ENCODE results near the gene CLCN2.

The CLCN2 gene

DNA sequence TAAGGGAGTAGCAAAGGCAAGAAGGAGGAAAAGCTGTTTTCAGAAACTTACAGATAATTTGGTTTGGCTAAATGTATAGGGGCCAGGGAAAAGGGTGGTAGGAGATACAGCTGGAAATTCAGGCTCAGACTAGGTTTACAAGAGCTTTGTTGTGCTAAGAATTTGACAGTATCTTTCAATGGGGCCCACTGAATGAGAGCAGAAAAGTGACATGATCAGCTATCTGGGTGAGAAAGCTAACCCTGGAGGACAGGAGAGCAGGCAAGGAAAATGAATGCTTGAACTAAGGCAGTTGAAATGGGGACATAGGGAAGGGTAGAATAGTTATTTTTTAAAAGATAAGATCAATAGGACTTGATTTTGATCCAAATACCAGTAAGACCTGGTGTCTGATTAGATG lies 49.8 kb downstream of the CLCN2 start:
- TF ChIP-seq, protein P1, sequence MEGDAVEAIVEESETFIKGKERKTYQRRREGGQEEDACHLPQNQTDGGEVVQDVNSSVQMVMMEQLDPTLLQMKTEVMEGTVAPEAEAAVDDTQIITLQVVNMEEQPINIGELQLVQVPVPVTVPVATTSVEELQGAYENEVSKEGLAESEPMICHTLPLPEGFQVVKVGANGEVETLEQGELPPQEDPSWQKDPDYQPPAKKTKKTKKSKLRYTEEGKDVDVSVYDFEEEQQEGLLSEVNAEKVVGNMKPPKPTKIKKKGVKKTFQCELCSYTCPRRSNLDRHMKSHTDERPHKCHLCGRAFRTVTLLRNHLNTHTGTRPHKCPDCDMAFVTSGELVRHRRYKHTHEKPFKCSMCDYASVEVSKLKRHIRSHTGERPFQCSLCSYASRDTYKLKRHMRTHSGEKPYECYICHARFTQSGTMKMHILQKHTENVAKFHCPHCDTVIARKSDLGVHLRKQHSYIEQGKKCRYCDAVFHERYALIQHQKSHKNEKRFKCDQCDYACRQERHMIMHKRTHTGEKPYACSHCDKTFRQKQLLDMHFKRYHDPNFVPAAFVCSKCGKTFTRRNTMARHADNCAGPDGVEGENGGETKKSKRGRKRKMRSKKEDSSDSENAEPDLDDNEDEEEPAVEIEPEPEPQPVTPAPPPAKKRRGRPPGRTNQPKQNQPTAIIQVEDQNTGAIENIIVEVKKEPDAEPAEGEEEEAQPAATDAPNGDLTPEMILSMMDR (IDR thresholded peaks at IDR 0.05; ENCODE audit: borderline replicate concordance, control extremely low read depth, extremely low read depth, insufficient read depth, missing control alignments) = no peak
- in situ Hi-C loops (cut with MboI; ENCODE audit: low sequenced_read_pairs, unreplicated experiment) = no loop called here
- DNase-seq (ENCODE audit: low spot score) = no peak

DNA sequence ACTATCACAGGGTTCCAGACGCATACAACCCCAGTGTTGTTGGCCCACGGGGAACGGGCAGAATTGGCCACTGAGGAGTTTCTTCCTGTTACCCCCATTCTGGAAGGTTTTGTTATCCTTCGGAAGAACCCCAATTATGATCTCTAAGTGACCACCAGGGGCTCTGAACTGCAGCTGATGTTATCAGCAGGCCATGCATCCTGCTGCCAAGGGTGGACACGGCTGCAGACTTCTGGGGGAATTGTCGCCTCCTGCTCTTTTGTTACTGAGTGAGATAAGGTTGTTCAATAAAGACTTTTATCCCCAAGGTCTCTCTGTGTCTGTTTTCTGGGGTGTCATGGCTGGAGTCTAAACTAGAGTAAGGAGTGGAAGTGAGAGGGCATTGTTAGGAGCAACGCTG lies 52.7 kb downstream of the CLCN2 start:
- in situ Hi-C loops (cut with MboI; ENCODE audit: low sequenced_read_pairs, unreplicated experiment) = no loop called here
- no peak for DNase-seq (ENCODE audit: low spot score)

DNA sequence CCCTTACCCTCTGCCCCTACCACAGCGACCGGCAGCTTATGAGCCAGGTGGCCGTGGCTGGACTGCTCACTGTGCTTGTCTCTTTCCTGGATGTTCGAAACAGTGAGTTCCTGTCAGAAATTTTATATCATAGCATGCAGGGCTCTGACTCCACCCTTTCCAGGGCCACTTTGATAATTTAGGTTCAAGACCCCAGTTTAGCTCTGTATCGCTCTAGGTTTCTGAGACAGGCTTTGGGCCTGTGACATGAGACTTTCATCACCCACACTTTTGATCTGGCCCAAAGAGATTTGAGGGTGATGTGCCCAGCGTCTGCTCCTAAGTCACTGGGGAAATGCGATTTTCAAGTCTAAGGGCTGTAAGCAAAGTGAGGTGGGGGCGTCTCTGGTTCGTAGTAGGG lies 53.5 kb downstream of the CLCN2 start:
- TF ChIP-seq, protein P1 (IDR thresholded peaks at IDR 0.05; ENCODE audit: borderline replicate concordance, control extremely low read depth, extremely low read depth, insufficient read depth, missing control alignments) = no peak
- in situ Hi-C loops (cut with MboI; ENCODE audit: low sequenced_read_pairs, unreplicated experiment) = no loop called here
- no peak for DNase-seq (ENCODE audit: low spot score)

More for the DNA sequence above, 52.7 kb downstream of the CLCN2 start:
- TF ChIP-seq, protein P1 (IDR thresholded peaks at IDR 0.05; ENCODE audit: borderline replicate concordance, control extremely low read depth, extremely low read depth, insufficient read depth, missing control alignments) = no peak

DNA sequence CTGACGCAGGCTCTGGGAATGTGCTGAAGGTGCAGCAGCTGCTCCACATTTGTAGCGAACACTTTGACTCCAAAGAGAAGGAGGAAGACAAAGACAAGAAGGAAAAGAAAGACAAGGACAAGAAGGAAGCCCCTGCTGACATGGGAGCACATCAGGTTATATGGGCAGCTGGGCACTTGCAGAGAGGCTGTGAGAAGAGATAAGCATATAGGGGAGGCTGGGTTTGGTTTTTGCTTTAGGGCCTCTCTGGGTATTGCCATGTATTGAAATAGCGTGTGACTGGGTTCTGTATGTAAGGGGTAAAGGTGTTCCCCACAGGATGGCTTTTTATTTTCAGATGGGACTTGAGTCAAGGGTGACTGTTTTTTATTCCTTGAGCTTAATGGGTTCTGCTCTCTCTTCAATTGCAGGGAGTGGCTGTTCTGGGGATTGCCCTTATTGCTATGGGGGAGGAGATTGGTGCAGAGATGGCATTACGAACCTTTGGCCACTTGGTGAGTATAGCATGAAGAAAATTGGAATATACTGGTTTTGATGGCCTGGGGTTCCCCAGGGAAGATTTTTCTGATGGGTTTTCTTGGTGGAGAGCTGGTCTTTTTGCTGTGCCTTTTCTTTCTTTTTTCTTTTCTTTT lies 54.9 kb downstream of the CLCN2 start:
- TF ChIP-seq, protein P1 (IDR thresholded peaks at IDR 0.05; ENCODE audit: borderline replicate concordance, control extremely low read depth, extremely low read depth, insufficient read depth, missing control alignments) = no peak
- in situ Hi-C loops (cut with MboI; ENCODE audit: low sequenced_read_pairs, unreplicated experiment) = no loop called here

DNA sequence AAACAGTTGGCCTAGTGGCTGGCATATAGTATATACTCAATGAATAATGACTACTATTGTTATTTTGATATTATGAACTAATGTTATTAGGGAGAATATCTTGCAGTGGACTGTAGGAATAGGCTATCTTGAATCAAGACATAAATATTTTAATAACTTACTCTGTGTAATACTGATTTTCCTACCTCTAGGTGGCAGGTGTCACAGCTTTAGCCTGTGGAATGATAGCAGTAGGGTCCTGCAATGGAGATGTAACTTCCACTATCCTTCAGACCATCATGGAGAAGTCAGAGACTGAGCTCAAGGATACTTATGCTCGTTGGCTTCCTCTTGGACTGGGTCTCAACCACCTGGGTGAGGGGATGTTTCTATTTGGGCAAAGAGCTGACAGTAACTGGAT lies 55.8 kb downstream of the CLCN2 start:
- no peak for DNase-seq (ENCODE audit: low spot score)
- TF ChIP-seq, protein P1 (IDR thresholded peaks at IDR 0.05; ENCODE audit: borderline replicate concordance, control extremely low read depth, extremely low read depth, insufficient read depth, missing control alignments) = no peak
- in situ Hi-C loops (cut with MboI; ENCODE audit: low sequenced_read_pairs, unreplicated experiment) = no loop called here

More for the DNA sequence above, 54.9 kb downstream of the CLCN2 start:
- DNase-seq (ENCODE audit: low spot score) = no peak

DNA sequence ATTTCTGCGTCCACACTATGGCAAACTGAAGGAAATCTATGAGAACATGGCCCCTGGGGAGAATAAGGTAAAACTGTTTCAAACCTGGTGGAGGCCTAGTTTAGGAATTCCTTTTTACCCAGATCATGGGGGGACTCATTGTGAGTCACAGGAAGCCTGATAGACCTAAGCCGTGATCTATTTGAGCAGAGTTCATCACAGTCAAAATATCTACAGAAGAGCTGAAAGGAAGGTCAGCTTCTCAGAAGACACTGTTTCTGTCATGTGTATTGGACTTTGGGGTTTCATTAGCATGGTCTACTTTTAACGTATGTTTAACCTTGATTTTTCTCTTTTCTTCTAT lies 61.1 kb downstream of the CLCN2 start:
- in situ Hi-C loops (cut with MboI; ENCODE audit: low sequenced_read_pairs, unreplicated experiment) = no loop called here
- TF ChIP-seq, protein P1 (IDR thresholded peaks at IDR 0.05; ENCODE audit: borderline replicate concordance, control extremely low read depth, extremely low read depth, insufficient read depth, missing control alignments) = no peak
- DNase-seq (ENCODE audit: low spot score) = no peak
